Measurements from ENCODE around the gene USP16.

USP16 gene

DNA sequence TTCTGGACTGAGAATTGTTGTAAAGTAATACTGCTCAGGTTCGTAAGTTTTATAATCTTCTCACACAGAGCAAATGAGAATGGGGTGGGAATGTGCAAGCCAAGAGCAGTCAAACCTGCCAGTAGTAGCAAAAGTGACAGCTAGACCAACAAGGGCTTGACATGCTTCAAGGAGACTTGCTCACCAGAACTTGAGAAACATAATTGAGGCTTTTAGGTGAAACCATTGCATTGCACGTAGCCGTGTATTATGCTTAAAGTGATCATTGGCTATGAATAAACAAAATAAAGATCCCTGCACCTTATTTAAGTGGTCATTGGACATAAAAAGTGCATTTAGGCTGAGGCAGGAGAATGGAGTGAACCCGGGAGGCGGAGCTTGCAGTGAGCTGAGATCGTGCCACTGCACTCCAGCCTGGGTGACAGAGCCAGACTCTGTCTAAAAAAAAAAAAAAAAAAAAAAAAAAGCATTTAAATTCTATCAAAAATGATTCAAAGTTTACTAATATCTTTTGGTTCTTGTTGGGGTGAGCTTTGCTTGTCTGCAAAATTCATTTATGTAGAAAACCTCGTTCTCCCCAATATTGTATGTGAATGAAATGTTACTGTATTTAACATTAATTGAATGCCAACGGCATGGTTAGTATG lies 60.8 kb downstream of the USP16 start:
- no peak for DNase-seq

DNA sequence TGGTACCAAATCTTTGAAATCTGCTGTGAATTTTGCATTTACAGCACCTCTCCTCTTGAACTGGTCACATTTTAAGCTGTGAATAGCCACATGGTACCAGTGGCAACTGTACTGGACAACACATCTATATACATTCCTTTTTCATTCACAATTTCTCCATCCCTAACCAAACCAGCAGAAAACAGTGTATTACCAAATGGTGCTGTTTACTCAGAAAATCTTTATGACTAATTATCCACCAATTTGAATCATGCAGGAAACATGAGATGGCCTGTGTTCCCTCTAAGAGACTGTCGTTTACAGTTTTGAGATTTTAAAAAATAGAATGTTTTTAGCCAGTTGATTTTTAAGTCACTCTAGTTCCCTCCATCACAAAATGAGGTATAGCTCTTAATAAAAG lies 66.6 kb downstream of the USP16 start:
- DNase-seq = no peak

DNA sequence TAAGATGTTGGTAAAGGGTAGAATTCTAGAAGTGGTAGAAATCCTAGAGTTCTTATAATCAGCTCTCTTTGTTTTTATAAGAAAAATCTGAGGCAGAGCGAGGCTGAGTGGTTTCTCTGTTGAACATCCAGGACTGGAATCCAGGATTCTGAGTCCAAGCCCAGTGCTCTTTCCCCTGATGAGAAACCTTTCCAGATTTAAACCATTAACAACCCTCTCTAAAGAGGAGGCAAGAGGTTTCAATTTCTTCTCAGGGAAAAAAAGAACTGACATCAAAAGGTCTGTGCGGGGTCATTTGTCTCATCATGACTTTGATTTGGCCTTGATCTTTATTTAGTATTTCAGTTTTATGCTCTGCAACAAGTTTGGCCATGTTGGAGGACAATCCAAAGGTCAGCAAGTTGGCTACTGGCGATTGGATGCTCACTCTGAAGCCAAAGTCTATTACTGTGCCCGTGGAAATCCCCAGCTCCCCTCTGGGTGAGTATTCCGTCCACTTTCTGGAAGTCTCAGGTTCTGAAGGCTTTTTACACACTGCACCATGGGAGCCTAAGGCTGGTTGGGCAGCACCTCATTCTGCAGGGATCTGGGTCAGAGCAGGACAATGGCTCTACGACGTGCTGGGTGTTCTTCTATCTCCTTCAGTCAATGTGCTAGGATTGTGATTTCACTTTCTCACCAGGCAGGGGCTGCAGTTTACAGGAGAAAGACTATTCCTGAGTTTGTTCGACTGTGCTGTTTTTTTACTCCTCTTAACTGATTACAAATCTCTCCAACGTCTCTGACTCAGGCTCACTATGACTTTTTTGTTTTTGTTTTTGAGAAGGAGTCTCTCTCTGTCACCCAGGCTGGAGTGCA lies 67.9 kb downstream of the USP16 start:
- DNase-seq = no peak

DNA sequence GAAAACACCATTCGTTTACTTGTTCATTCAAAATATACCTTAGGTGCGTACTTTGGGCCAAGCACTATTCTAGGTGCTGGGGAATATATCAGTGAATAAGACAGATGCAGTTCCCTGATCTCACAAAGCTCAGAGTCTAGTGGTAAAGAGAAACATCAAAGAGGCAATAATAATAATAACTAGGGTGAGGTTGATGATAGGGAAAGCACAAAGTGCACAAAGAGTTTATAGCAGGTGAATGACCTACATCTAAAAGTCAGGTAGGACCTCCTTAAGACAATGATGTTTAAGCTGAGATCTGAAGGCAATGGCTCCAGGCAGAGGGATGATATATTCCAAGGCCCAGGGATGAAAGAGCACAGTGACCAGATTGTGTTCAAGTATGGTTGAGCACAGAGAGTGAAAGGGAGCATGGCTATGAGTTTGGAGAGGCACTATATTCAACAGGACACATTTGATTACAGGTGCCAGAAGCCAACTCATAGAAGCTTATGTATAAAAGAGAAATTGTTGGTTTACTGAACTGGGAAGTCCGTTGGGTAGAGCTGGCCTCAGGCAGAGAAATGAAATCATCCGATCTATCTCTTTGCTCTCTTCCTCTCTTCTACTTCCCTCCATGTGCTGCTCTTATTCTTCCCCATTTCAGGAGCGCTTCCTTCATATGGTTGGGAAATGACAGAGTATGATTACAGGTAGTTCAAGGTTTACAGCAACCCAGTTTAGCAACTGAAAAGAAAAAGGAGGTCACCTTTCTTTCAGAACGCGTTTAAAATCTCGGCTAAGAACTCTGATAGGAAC lies 71.9 kb downstream of the USP16 start:
- no peak for DNase-seq

DNA sequence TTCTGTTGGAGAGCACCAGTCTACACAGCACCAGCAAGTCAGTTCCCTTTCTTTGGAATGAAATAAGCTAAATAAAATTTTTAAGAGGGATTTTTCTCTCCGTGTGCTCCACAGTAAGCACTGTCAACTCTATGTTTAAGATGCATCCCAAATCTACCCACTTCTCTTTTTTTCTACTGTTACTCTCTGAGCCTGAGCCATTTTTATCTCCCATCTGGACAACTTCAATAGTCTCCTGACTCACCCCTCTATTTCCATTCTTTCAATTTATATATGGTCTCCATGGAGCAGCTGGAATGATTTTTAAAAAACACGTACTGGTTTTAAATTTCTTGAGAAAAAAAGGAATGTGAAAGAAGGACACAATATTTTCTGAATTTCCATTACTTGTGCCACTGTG lies 73.7 kb downstream of the USP16 start:
- no peak for DNase-seq

DNA sequence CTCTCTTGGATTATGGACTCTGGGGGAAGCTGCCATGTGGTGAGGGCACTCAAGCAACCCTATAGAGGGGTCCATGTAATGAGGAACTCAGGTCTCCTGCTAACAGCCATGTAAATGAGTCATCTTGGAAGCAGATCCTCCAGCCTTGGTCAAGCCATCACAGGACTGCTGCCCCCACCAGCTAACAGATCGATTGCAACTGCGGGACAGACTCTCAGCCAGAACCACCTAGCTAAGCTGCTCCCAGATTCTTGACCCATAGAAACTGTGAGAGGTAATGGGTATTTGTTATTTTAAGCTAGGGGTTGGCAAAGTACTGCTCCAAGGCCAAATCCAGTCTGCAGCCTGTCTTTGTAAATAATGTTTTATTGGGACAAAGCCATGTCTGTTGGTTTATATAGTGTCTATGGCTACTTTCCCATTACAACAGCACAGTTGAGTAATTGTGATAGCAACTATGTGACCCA lies 78.4 kb downstream of the USP16 start:
- no peak for DNase-seq

Measured in stimulated activated CD4-positive, alpha-beta T cell treated with anti-CD3 and anti-CD28 coated beads, Interleukin-1b, Interleukin-23, amount 100 ng/mL, for 48 hours (primary cell).